ENCODE measurements around the gene CBL. TPM values are rescaled to one million over a fixed set of nuclear protein-coding genes. Genes with fewer than 3 reads are reported as not detected.

Gene CBL
- total and polyA plus RNA-seq, 9 donors = 3.6 to 17.9 (median 12.3) TPM

- intact Hi-C loops (cut with DNase I) = loop anchor here in 1 of 4 donors (10.0 kb wide), 1 partner anchor 71 kb away; no protein-coding TSS in a partner anchor
- no peak for TF ChIP-seq EP300 (IDR thresholded peaks at IDR 0.05)
- TF ChIP-seq CTCF (IDR thresholded peaks at IDR 0.05) = no peak
- no peak for TF ChIP-seq POLR2A (IDR thresholded peaks at IDR 0.05)
- 94 to 97% (median 95%) methylated on average over 9 of the region's 9 CpGs for WGBS, 3 donors
- Histone ChIP-seq H3K36me3 (no peaks in the 10 kb centered on the region), H3K27me3 (no peaks in the 10 kb centered on the region), H3K4me1 (ENCODE audit: insufficient read depth) (no peaks in the 10 kb centered on the region), H3K4me3 (no peak overlapping the region), H3K27ac (no peak overlapping the region), H3K9me3 (no peaks in the 10 kb centered on the region)
- DNase-seq = no peak
These were observed 79.3 kb downstream of the CBL start for GRCh38 chr11:119285431-119285830.

- no peaks in the 10 kb centered on the region for H3K27me3 ChIP-seq
- no peak overlapping the region for H3K27ac ChIP-seq
- 91 to 97% (median 92%) methylated on average over 3 of the region's 3 CpGs for WGBS, 3 donors
- intact Hi-C loops (cut with DNase I) = loop anchor here in 1 of 4 donors (10.0 kb wide), 1 partner anchor 73 kb away; no protein-coding TSS in a partner anchor
- H3K9me3 ChIP-seq = no peaks in the 10 kb centered on the region
- no peak overlapping the region for H3K4me3 ChIP-seq
- TF ChIP-seq CTCF (IDR thresholded peaks at IDR 0.05) (no peak), POLR2A (IDR thresholded peaks at IDR 0.05) (no peak)
- H3K4me1 ChIP-seq (ENCODE audit: insufficient read depth) = no peaks in the 10 kb centered on the region
- DNase-seq = no peak
- H3K36me3 ChIP-seq = no peaks in the 10 kb centered on the region
These were observed 82.1 kb downstream of the CBL start for GRCh38 chr11:119288219-119288618.

- H3K27me3 ChIP-seq = no peaks in the 10 kb centered on the region
- intact Hi-C loops (cut with DNase I) = no loop called here
- no peaks in the 10 kb centered on the region for H3K4me1 ChIP-seq (ENCODE audit: insufficient read depth)
- no peak for DNase-seq
- no peak overlapping the region for H3K4me3 ChIP-seq
- TF ChIP-seq EP300 (IDR thresholded peaks at IDR 0.05) (no peak), CTCF (IDR thresholded peaks at IDR 0.05) (no peak), POLR2A (IDR thresholded peaks at IDR 0.05) (no peak)
- no peaks in the 10 kb centered on the region for H3K9me3 ChIP-seq
- no peaks in the 10 kb centered on the region for H3K36me3 ChIP-seq
- WGBS, 3 donors = 95 to 99% (median 98%) methylated on average over 10 of the region's 10 CpGs
- H3K27ac ChIP-seq = no peak overlapping the region
These were observed 84.9 kb downstream of the CBL start for GRCh38 chr11:119290894-119291497.

- TF ChIP-seq CTCF (IDR thresholded peaks at IDR 0.05) (no peak), POLR2A (IDR thresholded peaks at IDR 0.05) (no peak), EP300 (IDR thresholded peaks at IDR 0.05) (no peak)
- Histone ChIP-seq H3K27ac (no peak overlapping the region), H3K4me3 (no peak overlapping the region), H3K9me3 (no peaks in the 10 kb centered on the region), H3K36me3 (no peaks in the 10 kb centered on the region), H3K27me3 (no peaks in the 10 kb centered on the region), H3K4me1 (ENCODE audit: insufficient read depth) (no peaks in the 10 kb centered on the region)
- no peak for DNase-seq
- WGBS, 3 donors = 94 to 97% (median 96%) methylated on average over 3 of the region's 3 CpGs
- intact Hi-C loops (cut with DNase I) = no loop called here
These were observed 87.3 kb downstream of the CBL start for GRCh38 chr11:119293461-119293860.
